IPS-18a (cell line): ENCODE measurements around the gene ZNF793.

Experiments
- H3K27ac ChIP-seq: one replicate; pipeline ENCODE4 v1.5.1; 2013; ENCODE audit warnings: low read length
- H3K27me3 ChIP-seq: one replicate; pipeline ENCODE4 v1.6.1; 2013; ENCODE audit warnings: mild to moderate bottlenecking, low read length; ENCODE audit not compliant: control insufficient read depth, insufficient read depth
- H3K36me3 ChIP-seq: one replicate; pipeline ENCODE4 v1.6.1; 2013; ENCODE audit warnings: low read depth, low read length; ENCODE audit not compliant: control insufficient read depth
- H3K4me1 ChIP-seq: one replicate; pipeline ENCODE4 v1.6.1; 2013; ENCODE audit warnings: low read depth, low read length; ENCODE audit not compliant: control insufficient read depth
- H3K4me3 ChIP-seq: one replicate; pipeline ENCODE4 v1.5.1; 2013; ENCODE audit warnings: low read length
- H3K9ac ChIP-seq: one replicate; pipeline ENCODE4 v1.6.1; 2013; ENCODE audit warnings: mild to moderate bottlenecking, low read length, moderate library complexity
- H3K9me3 ChIP-seq: one replicate; pipeline ENCODE4 v1.6.1; 2013; ENCODE audit warnings: low read depth, low read length; ENCODE audit not compliant: control insufficient read depth

Gene ZNF793

GRCh38 chr19:37506387-37507166 is at the start of gene ZNF793:
Gene ZNF793 (plus strand): TSS chr19:37506939. CDS start chr19:37523440, 16,501 bp downstream.
- Histone ChIP-seq H3K4me1 (peaks cover 10% of the 10 kb centered on the region), H3K4me3 (peak within 1 kb of the TSS; percentile 89), H3K9ac (peak within 1 kb of the TSS; percentile 98), H3K36me3 (no peaks in the 10 kb centered on the region), H3K27ac (peak within 1 kb of the TSS; percentile 98), H3K27me3 (no peaks in the 10 kb centered on the region), H3K9me3 (no peaks in the 10 kb centered on the region)

GRCh38 chr19:37466277-37466797 is 40.4 kb upstream of the ZNF793 start:
- Histone ChIP-seq H3K9ac (peak overlapping the region; percentile 62), H3K27ac (no peak overlapping the region), H3K4me1 (no peaks in the 10 kb centered on the region), H3K27me3 (no peaks in the 10 kb centered on the region), H3K4me3 (peak overlapping the region; percentile 91), H3K9me3 (no peaks in the 10 kb centered on the region), H3K36me3 (peaks cover 13% of the 10 kb centered on the region)

GRCh38 chr19:37466798-37467607 is 39.7 kb upstream of the ZNF793 start, which contains the start of gene ZNF569:
Gene ZNF569 (minus strand): TSS chr19:37467444. CDS start chr19:37444921, 22,523 bp downstream.
- Histone ChIP-seq H3K9me3 (no peaks in the 10 kb centered on the region), H3K36me3 (peaks cover 13% of the 10 kb centered on the region), H3K4me3 (peak within 1 kb of the TSS; percentile 91), H3K27me3 (no peaks in the 10 kb centered on the region), H3K4me1 (no peaks in the 10 kb centered on the region), H3K27ac (no peak within 1 kb of the TSS), H3K9ac (peak within 1 kb of the TSS; percentile 62)

GRCh38 chr19:37467608-37468090 is 39.1 kb upstream of the ZNF793 start:
- Histone ChIP-seq H3K27me3 (no peaks in the 10 kb centered on the region), H3K9ac (no peak overlapping the region), H3K36me3 (peaks cover 13% of the 10 kb centered on the region), H3K27ac (no peak overlapping the region), H3K4me1 (no peaks in the 10 kb centered on the region), H3K9me3 (no peaks in the 10 kb centered on the region), H3K4me3 (peak overlapping the region; percentile 91)

- no peak within 1 kb of the TSS for H3K27ac ChIP-seq
- no peaks in the 10 kb centered on the region for H3K4me1 ChIP-seq
- H3K9me3 ChIP-seq: no peaks in the 10 kb centered on the region
- H3K27me3 ChIP-seq: no peaks in the 10 kb centered on the region
- peak within 1 kb of the TSS; percentile 70 for H3K9ac ChIP-seq
- H3K36me3 ChIP-seq: peaks cover 6% of the 10 kb centered on the region
- peak within 1 kb of the TSS; percentile 100 for H3K4me3 ChIP-seq
Measured at GRCh38 chr19:37468961-37469777, 37.6 kb upstream of the ZNF793 start, which contains the start of gene ZNF570. Gene ZNF570 (plus strand): TSS chr19:37469356. CDS start chr19:37470355, 999 bp downstream.

- Histone ChIP-seq H3K4me3 (peak overlapping the region; percentile 100), H3K9ac (no peak overlapping the region), H3K36me3 (no peaks in the 10 kb centered on the region), H3K4me1 (no peaks in the 10 kb centered on the region), H3K27ac (no peak overlapping the region), H3K27me3 (no peaks in the 10 kb centered on the region), H3K9me3 (no peaks in the 10 kb centered on the region)
Measured at GRCh38 chr19:37470216-37470615, 36.5 kb upstream of the ZNF793 start.

GRCh38 chr19:37472165-37472564 is 34.6 kb upstream of the ZNF793 start:
- H3K9me3 ChIP-seq: peaks cover 9% of the 10 kb centered on the region
- no peak overlapping the region for H3K27ac ChIP-seq

GRCh38 chr19:37484406-37485168 is 22.2 kb upstream of the ZNF793 start:
- Histone ChIP-seq H3K27me3 (no peaks in the 10 kb centered on the region), H3K27ac (no peak overlapping the region), H3K9me3 (peaks cover 66% of the 10 kb centered on the region), H3K4me1 (no peaks in the 10 kb centered on the region), H3K4me3 (no peak overlapping the region), H3K9ac (no peak overlapping the region), H3K36me3 (peaks cover 13% of the 10 kb centered on the region)

More at GRCh38 chr19:37472165-37472564, 34.6 kb upstream of the ZNF793 start:
- H3K27me3 ChIP-seq: no peaks in the 10 kb centered on the region
- H3K4me3 ChIP-seq: no peak overlapping the region
- H3K4me1 ChIP-seq: no peaks in the 10 kb centered on the region
- H3K9ac ChIP-seq: no peak overlapping the region
- peaks cover 14% of the 10 kb centered on the region for H3K36me3 ChIP-seq

GRCh38 chr19:37492213-37492612 is 14.5 kb upstream of the ZNF793 start:
- H3K27me3 ChIP-seq: no peaks in the 10 kb centered on the region
- no peak overlapping the region for H3K27ac ChIP-seq
- no peaks in the 10 kb centered on the region for H3K36me3 ChIP-seq
- no peak overlapping the region for H3K4me3 ChIP-seq
- peaks cover 31% of the 10 kb centered on the region for H3K9me3 ChIP-seq
- H3K9ac ChIP-seq: no peak overlapping the region
- H3K4me1 ChIP-seq: no peaks in the 10 kb centered on the region

GRCh38 chr19:37505958-37506386 is 767 bp upstream of the ZNF793 start:
- H3K4me1 ChIP-seq: peaks cover 10% of the 10 kb centered on the region
- H3K4me3 ChIP-seq: peak overlapping the region; percentile 89
- H3K9me3 ChIP-seq: no peaks in the 10 kb centered on the region
- peak overlapping the region; percentile 98 for H3K9ac ChIP-seq
- no peaks in the 10 kb centered on the region for H3K36me3 ChIP-seq
- H3K27me3 ChIP-seq: no peaks in the 10 kb centered on the region
- H3K27ac ChIP-seq: peak overlapping the region; percentile 98
